Measurements from ENCODE around the gene EN2.

GRCh38 chr7:155461631-155462030 lies 3.7 kb downstream of the EN2 start:
- no peak for TF ChIP-seq CTCF (IDR thresholded peaks at IDR 0.05)
- no peak for TF ChIP-seq POLR2A (IDR thresholded peaks at IDR 0.05)

All from right lobe of liver (tissue), 4 donors.